Mesodermal cell (in vitro differentiated cells): ENCODE data around the gene STAC3.

Source experiments
- H3K27ac ChIP-seq: 2 replicates; pipeline ENCODE4 v1.7.0; 2013; ENCODE audit warnings: mild to moderate bottlenecking, low read depth, low read length, moderate library complexity; ENCODE audit not compliant: severe bottlenecking
- H3K36me3 ChIP-seq: 2 replicates; pipeline ENCODE4 v1.7.1; 2013; ENCODE audit warnings: mild to moderate bottlenecking, low read length, moderate library complexity; ENCODE audit not compliant: control insufficient read depth, insufficient read depth
- H3K4me1 ChIP-seq: one replicate; pipeline ENCODE4 v1.7.1; 2013; ENCODE audit warnings: mild to moderate bottlenecking, low read length; ENCODE audit not compliant: insufficient read depth, control insufficient read depth, poor library complexity, severe bottlenecking
- H3K4me3 ChIP-seq: 2 replicates; pipeline ENCODE4 v1.7.0; 2013; ENCODE audit warnings: low read length, control low read depth, mild to moderate bottlenecking; ENCODE audit not compliant: insufficient read depth, poor library complexity, severe bottlenecking; ENCODE audit errors: extremely low read depth
- H3K9me3 ChIP-seq: 2 replicates; pipeline ENCODE4 v1.7.1; 2013; ENCODE audit warnings: mild to moderate bottlenecking, low read length, moderate library complexity; ENCODE audit not compliant: control insufficient read depth
- WGBS, 2 experiments: methylation state at CpG; one replicate each; pipeline ENCODE4 v1.1.5; 2013; ENCODE audit warnings: missing lambda C conversion rate in 2 of 2; ENCODE audit not compliant: insufficient coverage in 2 of 2; 5-methylcytosine and 5-hydroxymethylcytosine counted together

Gene STAC3

DNA sequence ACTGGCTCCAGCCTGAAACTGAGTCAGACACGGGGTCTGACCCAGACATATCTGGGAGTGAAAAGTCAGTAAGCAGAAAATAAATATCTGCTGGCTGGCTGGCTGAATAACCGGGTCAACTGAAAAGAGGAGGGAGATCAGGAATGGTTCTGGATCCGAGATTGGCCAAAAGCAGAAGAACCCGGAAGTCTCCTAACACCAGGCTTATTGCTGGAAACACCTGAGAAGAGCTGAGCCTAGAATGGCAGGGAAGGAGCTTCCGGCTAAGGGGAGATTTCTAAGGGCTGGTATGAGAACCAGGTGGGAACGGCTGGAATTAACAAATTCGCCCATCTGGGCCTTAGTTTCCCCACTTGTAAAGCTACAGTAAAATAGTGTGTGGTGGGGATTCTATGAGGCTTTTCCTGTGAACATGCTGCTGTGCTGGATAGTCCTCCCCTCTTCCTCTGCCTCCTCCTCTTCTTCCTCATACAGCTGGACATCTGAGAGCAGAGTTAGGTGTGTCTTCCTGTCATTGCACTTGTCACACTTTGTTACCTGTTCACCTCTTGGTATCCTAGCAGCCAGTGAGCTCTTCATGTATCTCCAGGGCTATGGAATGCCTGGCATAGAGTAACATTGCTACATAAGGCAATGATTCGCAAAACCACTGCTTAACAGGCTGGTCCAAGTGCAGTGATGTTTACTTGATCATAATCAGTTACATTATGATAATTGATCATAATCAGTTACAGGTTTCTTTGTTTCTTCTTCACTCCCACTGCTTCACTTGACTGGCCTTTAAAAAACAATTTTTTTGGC lies 23.5 kb downstream of the STAC3 start:
- peaks cover 34% of the 10 kb centered on the region for H3K4me1 ChIP-seq
- WGBS, 2 experiments = 18 to 36% methylated on average over 5 to 6 of the region's 8 CpGs
- H3K27ac ChIP-seq = no peak overlapping the region
- peak overlapping the region; percentile 29 for H3K4me3 ChIP-seq
- no peaks in the 10 kb centered on the region for H3K9me3 ChIP-seq
- H3K36me3 ChIP-seq = peaks cover 21% of the 10 kb centered on the region

DNA sequence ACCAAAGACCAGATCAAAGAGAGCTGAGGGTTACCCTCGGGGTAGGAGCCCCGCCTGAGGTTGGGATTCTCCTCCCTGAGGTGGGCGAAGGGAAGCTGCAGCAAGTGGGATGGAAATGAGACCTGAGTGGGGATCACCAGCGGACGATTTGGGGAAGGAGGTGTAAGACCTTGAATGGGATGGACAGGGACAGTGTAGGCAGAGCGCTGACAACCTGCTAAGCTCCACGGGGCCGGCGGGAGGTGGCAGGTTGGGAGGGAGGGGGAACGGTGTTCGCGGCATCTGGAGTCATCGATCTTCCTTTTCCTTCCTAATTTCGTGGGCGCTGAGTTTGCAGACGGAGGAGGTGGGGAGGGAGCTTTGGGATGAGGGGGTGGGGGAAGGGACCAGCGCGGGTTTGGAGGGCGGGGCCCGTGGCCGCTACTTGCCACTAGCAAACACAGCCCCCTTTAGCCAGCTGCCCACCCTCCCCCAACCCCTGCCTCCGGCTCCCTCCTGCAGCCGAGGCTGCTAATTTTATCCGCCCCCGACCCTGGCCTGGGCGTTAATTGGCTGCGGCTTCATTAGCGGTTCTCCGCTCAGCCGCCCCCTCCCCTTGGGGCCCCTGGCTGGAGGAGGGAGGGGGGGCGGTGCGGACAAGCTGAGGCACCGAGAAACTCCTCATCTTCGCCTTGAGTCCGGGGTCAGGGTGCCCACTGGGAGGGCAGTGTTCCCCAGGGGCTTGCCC lies 24.2 kb downstream of the STAC3 start:
- peak overlapping the region; percentile 29 for H3K4me3 ChIP-seq
- H3K27ac ChIP-seq = no peak overlapping the region
- peaks cover 31% of the 10 kb centered on the region for H3K4me1 ChIP-seq
- H3K36me3 ChIP-seq = peaks cover 13% of the 10 kb centered on the region
- H3K9me3 ChIP-seq = no peaks in the 10 kb centered on the region
- 0 to 3% methylated on average over 15 to 18 of the region's 35 CpGs for WGBS, 2 experiments

DNA sequence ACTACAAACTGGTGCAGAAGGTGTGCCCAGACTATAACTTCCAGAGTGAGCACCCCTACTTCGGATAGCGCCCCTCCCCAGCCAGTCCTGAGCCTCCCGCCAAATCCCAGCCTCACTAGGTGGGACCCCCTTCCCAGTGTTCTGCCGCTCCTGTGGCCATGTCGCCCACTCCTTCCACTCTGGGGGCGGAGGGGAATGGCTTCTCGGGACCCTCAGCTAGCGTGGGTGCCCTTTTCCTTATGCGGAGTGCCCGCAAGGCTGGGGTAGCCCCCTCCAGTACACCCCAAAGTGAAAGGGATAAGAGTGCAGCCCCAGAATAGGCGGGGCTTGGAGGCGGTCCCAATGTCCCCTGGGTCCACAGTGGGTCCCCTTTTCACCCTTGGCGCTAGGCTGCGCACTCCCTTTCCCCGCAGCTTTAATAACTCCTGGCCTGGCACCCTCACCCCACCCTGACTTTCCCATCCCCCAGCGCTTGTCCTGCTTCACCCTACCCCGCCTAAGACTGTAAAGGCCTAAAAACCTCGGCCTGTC lies 25.2 kb downstream of the STAC3 start:
- WGBS, 2 experiments = 47 to 56% methylated on average over 17 to 18 of the region's 18 CpGs
- peaks cover 3% of the 10 kb centered on the region for H3K36me3 ChIP-seq
- no peak overlapping the region for H3K4me3 ChIP-seq
- H3K9me3 ChIP-seq = no peaks in the 10 kb centered on the region
- no peak overlapping the region for H3K27ac ChIP-seq
- peaks cover 31% of the 10 kb centered on the region for H3K4me1 ChIP-seq

DNA sequence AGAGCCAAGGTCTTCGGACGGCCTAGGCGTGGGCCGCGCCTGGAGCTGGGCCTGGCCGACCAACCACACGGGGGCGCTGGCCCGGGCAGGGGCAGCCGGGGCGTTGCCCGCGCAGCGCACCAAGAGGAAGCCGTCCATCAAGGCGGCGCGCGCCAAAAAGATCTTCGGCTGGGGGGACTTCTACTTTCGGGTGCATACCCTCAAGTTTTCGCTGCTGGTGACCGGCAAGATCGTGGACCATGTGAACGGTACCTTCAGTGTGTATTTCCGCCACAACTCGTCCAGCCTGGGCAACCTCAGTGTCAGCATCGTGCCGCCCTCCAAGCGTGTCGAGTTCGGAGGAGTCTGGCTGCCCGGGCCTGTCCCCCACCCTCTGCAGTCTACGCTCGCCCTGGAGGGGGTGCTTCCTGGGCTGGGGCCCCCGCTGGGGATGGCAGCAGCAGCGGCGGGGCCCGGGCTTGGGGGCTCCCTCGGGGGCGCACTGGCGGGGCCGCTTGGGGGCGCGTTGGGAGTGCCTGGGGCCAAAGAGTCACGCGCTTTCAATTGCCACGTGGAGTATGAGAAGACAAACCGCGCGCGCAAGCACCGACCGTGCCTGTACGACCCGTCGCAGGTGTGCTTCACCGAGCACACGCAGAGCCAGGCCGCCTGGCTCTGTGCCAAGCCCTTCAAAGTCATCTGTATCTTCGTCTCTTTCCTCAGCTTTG lies 25.9 kb downstream of the STAC3 start:
- H3K36me3 ChIP-seq = no peaks in the 10 kb centered on the region
- H3K27ac ChIP-seq = no peak overlapping the region
- H3K4me3 ChIP-seq = no peak overlapping the region
- H3K9me3 ChIP-seq = no peaks in the 10 kb centered on the region
- H3K4me1 ChIP-seq = peaks cover 32% of the 10 kb centered on the region
- WGBS, 2 experiments = 22 to 26% methylated on average over 49 to 58 of the region's 61 CpGs

DNA sequence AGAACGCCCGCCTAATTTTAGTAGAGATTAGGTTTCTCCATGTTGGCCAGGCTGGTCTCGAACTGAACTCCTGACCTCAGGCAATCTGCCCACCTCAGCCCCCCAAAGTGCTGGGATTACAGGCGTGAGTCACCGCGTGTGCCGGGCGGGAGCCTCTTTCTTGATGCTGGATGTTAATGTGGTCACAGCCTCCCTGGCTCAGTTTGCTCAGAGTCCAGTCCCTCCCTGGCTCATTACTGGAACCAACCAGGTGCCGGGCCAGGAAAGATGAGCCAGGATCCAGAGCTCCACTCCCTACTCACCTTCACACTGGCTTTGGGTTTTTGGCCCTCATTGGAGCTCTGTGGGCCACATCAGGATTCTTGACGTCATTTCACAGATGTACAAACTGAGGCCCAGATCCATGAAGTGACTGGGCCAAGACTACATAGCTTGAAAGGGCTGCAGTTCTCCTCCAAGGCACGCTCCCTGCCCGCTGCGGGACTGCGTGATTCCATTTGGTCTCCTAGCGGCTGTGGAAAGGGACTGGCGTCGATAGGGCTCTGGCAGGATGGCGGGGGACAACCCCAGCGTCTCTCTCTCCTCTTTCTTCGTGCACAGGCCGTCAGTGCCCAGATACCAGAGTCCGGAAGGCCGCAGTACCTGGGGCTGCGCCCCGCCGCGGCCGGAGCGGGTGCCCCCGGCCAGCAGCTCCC lies 26.6 kb downstream of the STAC3 start:
- WGBS, 2 experiments = 51 to 62% methylated on average over 17 to 29 of the region's 30 CpGs
- H3K4me3 ChIP-seq = no peak overlapping the region
- H3K36me3 ChIP-seq = no peaks in the 10 kb centered on the region
- peaks cover 36% of the 10 kb centered on the region for H3K4me1 ChIP-seq
- no peak overlapping the region for H3K27ac ChIP-seq
- H3K9me3 ChIP-seq = no peaks in the 10 kb centered on the region

DNA sequence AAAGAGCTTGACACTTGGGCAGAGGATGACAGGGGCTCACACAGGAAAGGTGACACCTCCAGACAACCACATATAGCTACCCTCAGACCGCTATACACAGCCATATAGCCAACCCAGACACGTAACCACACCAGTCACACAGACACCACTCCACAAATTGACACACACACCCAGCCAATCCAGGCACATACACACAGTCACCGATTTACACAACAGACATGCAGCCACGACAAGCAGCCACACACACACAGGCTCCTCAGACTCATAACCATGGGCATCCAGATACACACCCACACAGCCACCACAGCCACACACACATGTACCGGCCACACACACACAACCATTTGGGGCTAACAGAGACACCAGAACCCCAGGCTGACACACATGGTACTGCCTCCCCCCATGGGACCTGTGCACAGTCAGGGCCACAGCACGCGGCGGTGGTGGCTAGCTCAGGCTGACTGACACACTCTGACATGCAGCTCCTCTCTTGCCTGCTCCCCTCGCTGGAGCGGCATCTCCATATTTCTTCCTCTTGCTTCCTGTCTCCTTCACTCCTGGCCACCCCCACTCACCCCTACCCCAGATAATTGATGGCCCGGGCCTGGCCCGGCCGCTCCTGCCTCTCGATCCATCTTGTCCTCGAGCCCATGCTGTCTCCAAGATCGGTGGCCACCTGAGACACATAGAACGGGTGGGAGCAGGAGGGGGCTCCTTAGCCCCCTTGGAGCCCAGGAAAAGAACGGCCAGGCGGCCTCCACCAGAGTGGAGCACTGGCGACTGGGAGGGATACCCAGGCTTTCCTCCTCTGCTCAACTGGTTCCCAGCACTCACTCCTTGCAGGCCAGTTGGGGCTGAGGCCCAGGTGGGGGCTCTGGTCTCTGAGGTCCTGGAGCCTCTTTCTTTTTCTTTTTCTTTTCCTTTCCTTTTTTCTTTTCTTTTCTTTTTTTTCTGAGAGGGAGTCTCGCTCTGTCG lies 27.5 kb downstream of the STAC3 start:
- Histone ChIP-seq H3K36me3 (no peaks in the 10 kb centered on the region), H3K4me1 (peaks cover 31% of the 10 kb centered on the region), H3K9me3 (no peaks in the 10 kb centered on the region), H3K4me3 (no peak overlapping the region), H3K27ac (no peak overlapping the region)
- 83 to 85% methylated on average over 18 to 21 of the region's 22 CpGs for WGBS, 2 experiments

DNA sequence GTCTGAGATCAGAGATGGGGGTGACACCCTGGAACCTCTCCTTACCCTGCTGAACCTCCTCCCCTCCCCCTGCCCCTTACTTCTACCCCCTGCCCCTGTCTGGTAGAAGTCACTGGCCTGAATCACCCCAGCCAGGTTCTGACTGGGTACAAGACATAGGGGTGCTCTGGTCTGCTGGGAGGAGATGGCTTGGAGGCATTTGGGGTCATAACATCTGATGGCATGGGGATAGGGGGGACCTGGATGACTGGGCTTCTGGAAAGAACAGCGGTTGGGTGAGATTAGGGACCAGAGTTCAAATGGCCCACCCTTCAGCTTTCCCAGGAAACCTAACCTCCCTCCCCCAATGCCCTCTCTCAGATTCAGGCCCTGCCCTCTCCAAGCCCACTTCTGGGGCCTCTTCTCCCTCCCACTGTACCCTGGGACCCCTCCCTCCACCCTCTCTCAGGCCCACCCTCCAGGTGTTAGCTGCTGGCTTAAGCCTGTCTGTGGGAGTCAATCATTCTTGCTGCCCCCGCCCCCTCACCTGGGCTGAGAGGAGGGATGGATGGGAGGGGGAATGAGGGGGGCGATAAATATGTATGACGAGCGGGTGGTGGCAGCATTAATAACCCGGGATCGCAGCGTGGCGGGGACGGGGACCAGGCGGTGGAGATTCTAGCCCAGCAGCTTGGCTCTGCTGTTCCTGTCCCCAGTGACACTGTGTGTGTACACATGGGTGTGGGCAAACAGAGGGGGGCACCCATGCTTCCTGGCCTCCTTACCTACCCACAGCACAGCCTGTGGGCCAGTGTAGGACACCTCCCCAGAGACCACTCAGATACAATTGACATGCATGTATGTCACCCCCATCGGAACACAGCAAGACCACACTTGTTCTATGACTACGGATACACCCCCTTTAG lies 28.4 kb downstream of the STAC3 start:
- Histone ChIP-seq H3K4me3 (no peak overlapping the region), H3K27ac (no peak overlapping the region), H3K9me3 (no peaks in the 10 kb centered on the region), H3K36me3 (no peaks in the 10 kb centered on the region), H3K4me1 (peaks cover 26% of the 10 kb centered on the region)
- WGBS, 2 experiments = 86 to 98% methylated on average over 10 to 11 of the region's 13 CpGs

DNA sequence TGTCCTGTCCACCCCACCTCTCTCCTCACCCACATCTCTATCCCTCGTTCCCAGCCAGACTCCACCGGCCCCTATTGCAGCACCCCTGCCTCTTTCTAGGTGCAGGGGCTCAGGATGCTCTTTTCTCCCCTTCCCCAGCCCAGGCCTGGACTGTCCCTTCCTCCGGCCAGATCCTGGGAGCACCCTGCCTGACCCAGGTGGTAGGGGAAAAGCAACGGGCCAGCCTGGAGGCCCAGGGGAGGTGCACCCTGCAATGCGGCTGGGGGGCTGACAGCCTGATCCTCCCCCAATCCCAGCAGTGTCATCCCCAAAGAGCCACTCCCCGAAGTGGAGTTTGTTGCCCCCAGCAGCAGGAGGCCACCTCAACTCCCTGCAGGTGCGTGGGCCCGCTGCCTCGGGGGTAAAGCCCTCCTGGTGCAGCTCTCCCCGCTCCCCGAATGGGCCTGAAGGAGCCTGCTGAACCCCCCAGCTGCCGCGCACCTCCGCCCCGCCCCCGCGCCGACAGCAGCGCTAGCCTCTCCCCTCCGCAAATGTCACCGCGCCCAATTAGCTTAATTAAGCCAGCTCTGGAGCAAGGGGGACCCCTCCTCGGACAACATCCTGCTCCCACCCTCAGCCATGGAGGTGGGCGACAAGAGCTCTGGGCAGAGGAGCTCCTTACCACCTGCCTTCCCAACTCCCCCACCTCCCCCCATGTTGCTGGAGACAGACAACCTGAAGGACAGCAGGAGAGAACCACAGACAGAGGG lies 29.6 kb downstream of the STAC3 start:
- Histone ChIP-seq H3K4me3 (no peak overlapping the region), H3K27ac (no peak overlapping the region), H3K9me3 (no peaks in the 10 kb centered on the region), H3K4me1 (peaks cover 17% of the 10 kb centered on the region), H3K36me3 (no peaks in the 10 kb centered on the region)
- 8 to 10% methylated on average over 16 to 17 of the region's 24 CpGs for WGBS, 2 experiments
